ENCODE data around the gene ZSWIM1. TPM values are rescaled to one million over a fixed set of nuclear protein-coding genes. Genes with fewer than 3 reads are reported as not detected.

ZSWIM1 gene
- total and polyA plus RNA-seq, 2 of the 13 experiments (the other 11 are each of a cell fraction or from before 2014, with no cell fraction given) = 9.5 to 11.7 TPM

GRCh38 chr20:45833883-45834796 is 46.9 kb upstream of the ZSWIM1 start (continued):
- peak; percentile 34; the same call in 1 of the 2 replicates for TF ChIP-seq SNAPC4 (CRISPR knock-in tag; IDR thresholded peaks at IDR 0.05)
- TF ChIP-seq SMAD9 (CRISPR knock-in tag; IDR thresholded peaks at IDR 0.05) = no peak
- TF ChIP-seq, protein P1, sequence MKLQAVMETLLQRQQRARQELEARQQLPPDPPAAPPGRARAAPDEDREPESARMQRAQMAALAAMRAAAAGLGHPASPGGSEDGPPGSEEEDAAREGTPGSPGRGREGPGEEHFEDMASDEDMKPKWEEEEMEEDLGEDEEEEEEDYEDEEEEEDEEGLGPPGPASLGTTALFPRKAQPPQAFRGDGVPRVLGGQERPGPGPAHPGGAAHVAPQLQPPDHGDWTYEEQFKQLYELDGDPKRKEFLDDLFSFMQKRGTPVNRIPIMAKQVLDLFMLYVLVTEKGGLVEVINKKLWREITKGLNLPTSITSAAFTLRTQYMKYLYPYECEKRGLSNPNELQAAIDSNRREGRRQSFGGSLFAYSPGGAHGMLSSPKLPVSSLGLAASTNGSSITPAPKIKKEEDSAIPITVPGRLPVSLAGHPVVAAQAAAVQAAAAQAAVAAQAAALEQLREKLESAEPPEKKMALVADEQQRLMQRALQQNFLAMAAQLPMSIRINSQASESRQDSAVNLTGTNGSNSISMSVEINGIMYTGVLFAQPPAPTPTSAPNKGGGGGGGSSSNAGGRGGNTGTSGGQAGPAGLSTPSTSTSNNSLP (IDR thresholded peaks at IDR 0.05; ENCODE audit: low read depth, low read length) = no peak
- TF ChIP-seq HNRNPH1 (optimal IDR thresholded peaks at IDR 0.05; ENCODE audit: low read depth, low read length) = no peak
- no peak for TF ChIP-seq ZNF3 (CRISPR knock-in tag; IDR thresholded peaks at IDR 0.05)
- TF ChIP-seq ZNF597 (CRISPR knock-in tag; IDR thresholded peaks at IDR 0.05) = no peak
- TF ChIP-seq ZNF557 (CRISPR knock-in tag; IDR thresholded peaks at IDR 0.05) = no peak
- TF ChIP-seq DDIT3 (CRISPR knock-in tag; IDR thresholded peaks at IDR 0.05) = no peak
- no peak for TF ChIP-seq ZNF562 (CRISPR knock-in tag; IDR thresholded peaks at IDR 0.05; ENCODE audit: borderline replicate concordance)
- no peak; the same call in 1 of the 2 replicates for TF ChIP-seq PHF21A (CRISPR knock-in tag; IDR thresholded peaks at IDR 0.05)
- TF ChIP-seq SP1 (IDR thresholded peaks at IDR 0.05) = no peak
- TF ChIP-seq SP1 (CRISPR knock-in tag; IDR thresholded peaks at IDR 0.05) = peak; percentile 69
- peak; percentile 59; the same call in 1 of the 2 replicates for TF ChIP-seq ZNF160 (CRISPR knock-in tag; IDR thresholded peaks at IDR 0.05)
- no peak for TF ChIP-seq MIER2 (CRISPR knock-in tag; IDR thresholded peaks at IDR 0.05)
- TF ChIP-seq, protein P2, sequence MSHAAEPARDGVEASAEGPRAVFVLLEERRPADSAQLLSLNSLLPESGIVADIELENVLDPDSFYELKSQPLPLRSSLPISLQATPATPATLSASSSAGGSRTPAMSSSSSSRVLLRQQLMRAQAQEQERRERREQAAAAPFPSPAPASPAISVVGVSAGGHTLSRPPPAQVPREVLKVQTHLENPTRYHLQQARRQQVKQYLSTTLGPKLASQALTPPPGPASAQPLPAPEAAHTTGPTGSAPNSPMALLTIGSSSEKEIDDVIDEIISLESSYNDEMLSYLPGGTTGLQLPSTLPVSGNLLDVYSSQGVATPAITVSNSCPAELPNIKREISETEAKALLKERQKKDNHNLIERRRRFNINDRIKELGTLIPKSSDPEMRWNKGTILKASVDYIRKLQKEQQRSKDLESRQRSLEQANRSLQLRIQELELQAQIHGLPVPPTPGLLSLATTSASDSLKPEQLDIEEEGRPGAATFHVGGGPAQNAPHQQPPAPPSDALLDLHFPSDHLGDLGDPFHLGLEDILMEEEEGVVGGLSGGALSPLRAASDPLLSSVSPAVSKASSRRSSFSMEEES (CRISPR knock-in tag; IDR thresholded peaks at IDR 0.05) = no peak
- TF ChIP-seq ZNF225 (CRISPR knock-in tag; IDR thresholded peaks at IDR 0.05) = peak; percentile 85
- no peak for TF ChIP-seq ZNF878 (CRISPR knock-in tag; IDR thresholded peaks at IDR 0.05)
- TF ChIP-seq ZNF589 (CRISPR knock-in tag; conservative IDR thresholded peaks at IDR 0.05) = peak; percentile 62; the same call in 1 of the 2 replicates
- no peak for TF ChIP-seq HNF4A (CRISPR knock-in tag; IDR thresholded peaks at IDR 0.05)
- no peak for TF ChIP-seq ZKSCAN8 (CRISPR knock-in tag; IDR thresholded peaks at IDR 0.05; ENCODE audit: borderline replicate concordance)
- no peak for TF ChIP-seq EZH2 (conservative IDR thresholded peaks at IDR 0.05; ENCODE audit: low read depth, low read length)
